PC-9 (cell line): Measurements from ENCODE around the gene MAGI2. TPM values are rescaled to one million over a fixed set of nuclear protein-coding genes. Genes with fewer than 3 reads are reported as not detected.

Experiments used
- BruUV-seq: library from RNA; stranded (reverse); fragments of 400-500 nt; replicated peaks from 2 replicates; lab custom pipeline; 2021; lab: Mats Ljungman, UMichigan
- CTCF ChIA-PET: fragments of 300-600 bp; sonication (Branson Sonifier 250); formaldehyde crosslinking; loops from one replicate; lab custom pipeline; 2022; ENCODE audit warnings: antibody characterized with exemption; lab: Charles Lee
- POLR2A ChIA-PET: fragments of 300-600 bp; sonication (Branson Sonifier 250); formaldehyde crosslinking; loops from one replicate; lab custom pipeline; 2022; ENCODE audit warnings: antibody characterized with exemption; ENCODE audit not compliant: unreplicated experiment; lab: Charles Lee
- DNase-seq, 2 experiments: peaks; one replicate each; pipeline versions ENCODE4 v3.0.0 to v3.0.0-alpha.2; 2015 to 2022; ENCODE audit warnings: mixed read lengths in 1 of 2
- H2AFZ ChIP-seq: fragments of 200-600 bp; sonication (generic); 2 replicates; pipeline ENCODE4 v1.8.1; 2017; ENCODE audit warnings: antibody characterized with exemption
- H3F3A ChIP-seq: fragments of 200-600 bp; sonication (generic); 2 replicates; pipeline ENCODE4 v1.8.1; 2017; ENCODE audit warnings: antibody characterized with exemption, mild to moderate bottlenecking, low read depth; ENCODE audit not compliant: insufficient read depth
- H3K27ac ChIP-seq: fragments of 200-600 bp; sonication (generic); 2 replicates; pipeline ENCODE4 v1.6.1; 2016; ENCODE audit warnings: mixed run types
- H3K27me3 ChIP-seq: fragments of 200-600 bp; sonication (generic); 2 replicates; pipeline ENCODE4 v1.6.1; 2016; ENCODE audit warnings: low read depth, mixed run types; ENCODE audit not compliant: insufficient read depth
- H3K36me3 ChIP-seq: fragments of 200-600 bp; sonication (generic); 2 replicates; pipeline ENCODE4 v1.6.1; 2016; ENCODE audit warnings: low read depth, mixed run types
- H3K4me1 ChIP-seq: fragments of 200-600 bp; sonication (generic); replicated peaks from 2 replicates; pipeline ENCODE4 v1.6.1; 2016; ENCODE audit warnings: mixed run types; ENCODE audit not compliant: insufficient read depth
- H3K4me2 ChIP-seq: fragments of 200-600 bp; sonication (generic); 2 replicates; pipeline ENCODE4 v1.6.1; 2017; ENCODE audit warnings: mixed run types
- H3K4me3 ChIP-seq: fragments of 200-600 bp; sonication (generic); 2 replicates; pipeline ENCODE4 v1.6.1; 2016; ENCODE audit warnings: mixed run types
- H3K79me2 ChIP-seq: fragments of 200-600 bp; sonication (generic); 2 replicates; pipeline ENCODE4 v1.6.1; 2017; ENCODE audit warnings: low read depth, mixed run types
- H3K9me2 ChIP-seq: fragments of 200-600 bp; sonication (generic); 2 replicates; pipeline ENCODE4 v1.8.1; 2017; ENCODE audit warnings: mild to moderate bottlenecking; ENCODE audit not compliant: insufficient read depth
- H3K9me3 ChIP-seq: fragments of 200-600 bp; sonication (generic); 2 replicates; pipeline ENCODE4 v1.8.1; 2016; ENCODE audit warnings: low read depth; ENCODE audit not compliant: insufficient read depth
- H4K20me1 ChIP-seq: fragments of 200-600 bp; sonication (generic); 2 replicates; pipeline ENCODE4 v1.8.1; 2017; ENCODE audit not compliant: insufficient read depth
- CTCF ChIP-seq: fragments of 200-600 bp; sonication (generic); conservative IDR thresholded peaks from 2 replicates; pipeline ENCODE4 v1.6.1; 2017; ENCODE audit warnings: mixed run types, antibody characterized with exemption, mild to moderate bottlenecking, moderate library complexity
- EZH2 ChIP-seq: fragments of 200-600 bp; sonication (generic); IDR thresholded peaks from 2 replicates; pipeline ENCODE4 v1.8.0; 2017; ENCODE audit warnings: antibody characterized with exemption, low read depth
- intact Hi-C: fragments of 100-400 bp; cut with micrococcal nuclease; formaldehyde crosslinking; loops from one replicate; pipeline ENCODE4 v1.10.0; 2022; ENCODE audit not compliant: unreplicated experiment
- total RNA-seq: library from RNA; stranded (reverse); gene quantifications from 2 replicates; pipeline ENCODE4 v1.2.3, GENCODE V29; 2021

The MAGI2 gene
- total RNA-seq, 1 experiment from 2014 or later: 0.92 TPM

- no peak for DNase-seq
- H3F3A ChIP-seq: no peaks in the 10 kb centered on the region
- intact Hi-C loops: no loop called here
- CTCF ChIA-PET: no interaction called here
- no peaks in the 10 kb centered on the region for H3K9me2 ChIP-seq
- no peaks in the 10 kb centered on the region for H3K4me1 ChIP-seq
- no peaks in the 10 kb centered on the region for H3K36me3 ChIP-seq
- no peak overlapping the region for H3K4me3 ChIP-seq
- no peak overlapping the region for H3K4me2 ChIP-seq
- no peaks in the 10 kb centered on the region for H3K27me3 ChIP-seq
- no TSS peak for BruUV-seq
- POLR2A ChIA-PET: no interaction called here
- TF ChIP-seq EZH2 (no peak), CTCF (no peak)
- no peaks in the 10 kb centered on the region for H3K79me2 ChIP-seq
- no peaks in the 10 kb centered on the region for H4K20me1 ChIP-seq
- H2AFZ ChIP-seq: no peak overlapping the region
- H3K9me3 ChIP-seq: 0 out of 2 replicates have a peak, but pooled peaks cover 4% of the 10 kb centered on the region
- H3K27ac ChIP-seq: no peak overlapping the region
Measured at GRCh38 chr7:79352323-79352722, 101.1 kb downstream of the MAGI2 start.

GRCh38 chr7:79347351-79347750, 106.1 kb downstream of the MAGI2 start:
- intact Hi-C loops: no loop called here
- H3K27ac ChIP-seq: no peak overlapping the region
- no peak overlapping the region for H3K4me2 ChIP-seq
- DNase-seq: no peak
- peak overlapping the region; percentile 58; the same call in 1 of the 2 replicates for H2AFZ ChIP-seq
- ChIA-PET POLR2A (no interaction called here), CTCF (no interaction called here)
- H3K27me3 ChIP-seq: no peaks in the 10 kb centered on the region
- 0 out of 2 replicates have a peak, but pooled peaks cover 4% of the 10 kb centered on the region for H3K9me3 ChIP-seq
- no peak overlapping the region for H3K4me3 ChIP-seq
- H3K79me2 ChIP-seq: no peaks in the 10 kb centered on the region
- H3K4me1 ChIP-seq: no peaks in the 10 kb centered on the region
- H3F3A ChIP-seq: no peaks in the 10 kb centered on the region
- H3K9me2 ChIP-seq: no peaks in the 10 kb centered on the region
- H3K36me3 ChIP-seq: no peaks in the 10 kb centered on the region
- BruUV-seq: no TSS peak
- TF ChIP-seq CTCF (no peak), EZH2 (no peak)
- no peaks in the 10 kb centered on the region for H4K20me1 ChIP-seq

- no peak for TF ChIP-seq CTCF
- no peak for TF ChIP-seq EZH2
- no peaks in the 10 kb centered on the region for H4K20me1 ChIP-seq
- H3K4me3 ChIP-seq: no peak overlapping the region
- ChIA-PET CTCF (no interaction called here), POLR2A (no interaction called here)
- H2AFZ ChIP-seq: no peak overlapping the region
- intact Hi-C loops: no loop called here
- no peaks in the 10 kb centered on the region for H3K9me2 ChIP-seq
- no peak for DNase-seq
- no peaks in the 10 kb centered on the region for H3K36me3 ChIP-seq
- H3K9me3 ChIP-seq: no peaks in the 10 kb centered on the region
- H3K4me1 ChIP-seq: no peaks in the 10 kb centered on the region
- no TSS peak for BruUV-seq
- H3F3A ChIP-seq: no peaks in the 10 kb centered on the region
- H3K4me2 ChIP-seq: no peak overlapping the region
- no peaks in the 10 kb centered on the region for H3K79me2 ChIP-seq
- no peaks in the 10 kb centered on the region for H3K27me3 ChIP-seq
- H3K27ac ChIP-seq: no peak overlapping the region
Measured at GRCh38 chr7:79341902-79342301, 111.6 kb downstream of the MAGI2 start.
